G401.6 (cell line): Measurements from ENCODE around the gene SAMD10.
"Not testable (repeated sequence)": the region's sequence is repeated elsewhere in the genome, so short reads cannot be mapped to it uniquely, and the experiment has no call there.

Source experiments
- FAIRE-seq: peaks from 2 replicates; lab custom pipeline; 2012; peaks lifted over from hg19 to GRCh38; lab: Jason Lieb, UNC

Gene SAMD10

DNA sequence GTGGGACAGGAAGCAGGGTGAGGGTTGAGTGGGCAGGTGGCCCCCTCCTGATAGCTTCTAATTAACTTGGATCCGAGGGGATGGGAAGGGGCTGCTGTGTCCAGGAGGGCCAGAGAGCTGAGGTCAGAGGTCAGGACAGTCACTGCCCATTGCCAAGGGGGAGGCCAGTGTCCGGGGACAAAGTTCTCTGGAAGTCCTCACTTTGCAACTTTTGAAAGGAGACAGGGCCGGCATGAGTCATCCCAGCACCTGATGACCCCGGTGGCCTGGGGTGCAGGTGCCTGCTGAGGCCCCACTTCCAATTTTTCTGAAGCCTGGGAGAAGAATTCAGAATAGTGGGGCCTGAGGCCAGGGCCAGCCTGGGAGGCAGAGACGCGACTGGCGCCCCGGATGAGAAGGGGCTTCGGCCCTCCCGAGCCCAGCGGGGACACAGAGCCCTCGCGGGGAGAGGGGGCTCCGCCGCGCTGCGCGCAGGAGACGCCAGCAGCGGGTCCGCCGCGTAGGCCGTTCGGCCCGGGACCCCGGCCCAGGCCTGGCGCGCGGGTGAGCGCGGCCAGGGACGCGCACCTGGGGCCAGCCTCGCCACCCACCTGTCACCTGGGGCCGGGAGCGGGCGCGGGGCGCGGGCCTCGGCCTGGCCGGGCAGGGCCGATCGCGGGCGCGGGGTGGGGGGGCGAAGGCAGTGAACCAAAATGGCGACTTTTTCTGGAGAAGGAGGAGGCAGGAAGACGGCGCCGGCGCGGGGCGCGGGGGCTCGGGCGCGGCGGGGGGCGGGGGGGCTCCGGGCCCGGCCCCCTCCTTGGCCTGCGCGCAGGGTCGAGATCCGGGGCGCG is 10.3 kb downstream of the SAMD10 start:
- FAIRE-seq = no peak

DNA sequence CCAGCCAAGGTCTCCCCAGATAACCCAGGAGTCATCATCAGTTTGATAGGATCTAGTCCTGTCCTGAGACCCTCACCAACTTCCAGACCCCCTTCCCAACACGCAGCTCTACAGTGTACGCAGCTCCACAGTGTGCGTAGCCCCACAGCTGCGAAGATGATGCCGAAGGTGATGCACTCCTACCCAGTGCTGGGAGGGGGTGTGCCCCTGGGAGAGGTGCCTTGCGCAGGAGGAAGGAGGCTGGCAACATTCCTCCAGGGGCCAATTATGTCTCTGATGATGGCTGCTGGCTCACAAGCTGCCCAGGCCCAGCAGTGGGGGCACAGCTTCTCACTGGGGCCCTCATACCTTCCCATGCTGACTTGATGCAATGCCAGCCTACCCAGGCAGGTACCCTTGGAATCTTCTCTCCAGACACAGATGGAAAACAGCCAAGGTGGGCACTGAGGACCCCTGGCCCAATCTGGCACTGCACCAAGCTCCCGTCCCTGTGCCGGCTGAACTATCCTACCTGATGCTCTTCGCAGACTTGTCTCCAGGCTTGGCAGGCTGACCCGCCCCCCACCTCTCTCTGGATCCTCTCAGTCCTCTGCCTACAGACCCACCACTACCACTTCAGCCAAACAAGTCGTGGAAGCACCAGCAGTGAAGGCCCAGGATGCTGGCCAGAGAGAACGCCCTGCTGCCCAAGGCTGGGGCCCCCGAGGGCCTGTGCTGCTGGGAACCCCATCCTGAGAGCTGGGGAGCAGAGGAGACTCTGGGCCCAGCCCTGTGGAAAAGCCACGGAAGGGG is 11.1 kb downstream of the SAMD10 start:
- no peak for FAIRE-seq

DNA sequence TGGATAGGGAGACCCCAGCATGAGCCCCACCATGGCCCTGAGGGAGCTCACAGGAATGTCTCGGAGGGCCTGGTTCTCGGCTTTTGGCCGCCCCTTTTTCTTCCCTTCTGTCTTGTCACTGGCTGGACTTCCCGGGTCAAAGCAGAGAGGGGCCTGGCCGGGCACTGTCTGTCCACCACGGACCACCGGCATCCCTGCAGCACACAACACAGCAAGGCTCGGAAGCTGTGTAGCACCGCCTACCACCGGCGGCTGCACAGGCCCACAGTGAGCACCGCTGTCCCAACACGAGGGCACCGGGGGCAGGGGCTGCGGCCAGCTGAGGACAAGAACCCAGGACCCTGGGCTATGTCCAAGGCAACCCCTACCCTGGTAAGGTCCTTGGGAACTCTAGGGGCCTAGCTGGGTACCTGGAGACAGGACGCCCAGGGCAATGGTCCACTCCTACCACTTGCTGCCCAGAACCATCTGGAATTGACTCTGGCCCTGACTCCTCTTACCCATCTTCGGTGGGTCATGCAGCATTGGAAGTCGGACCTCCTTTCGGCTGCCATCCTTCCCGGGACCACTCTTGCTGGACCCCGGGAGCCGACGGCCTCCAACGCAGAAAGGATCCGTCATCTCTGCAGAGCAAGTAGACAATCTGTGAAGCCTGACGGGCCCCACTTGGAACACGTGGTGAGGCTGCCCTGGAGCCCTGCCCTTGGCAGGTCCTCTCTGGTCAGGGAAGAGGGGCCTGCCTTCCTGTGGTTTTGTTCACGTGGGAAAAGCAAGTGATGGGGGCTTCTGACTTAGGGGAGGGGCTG is 11.9 kb downstream of the SAMD10 start:
- no peak for FAIRE-seq

DNA sequence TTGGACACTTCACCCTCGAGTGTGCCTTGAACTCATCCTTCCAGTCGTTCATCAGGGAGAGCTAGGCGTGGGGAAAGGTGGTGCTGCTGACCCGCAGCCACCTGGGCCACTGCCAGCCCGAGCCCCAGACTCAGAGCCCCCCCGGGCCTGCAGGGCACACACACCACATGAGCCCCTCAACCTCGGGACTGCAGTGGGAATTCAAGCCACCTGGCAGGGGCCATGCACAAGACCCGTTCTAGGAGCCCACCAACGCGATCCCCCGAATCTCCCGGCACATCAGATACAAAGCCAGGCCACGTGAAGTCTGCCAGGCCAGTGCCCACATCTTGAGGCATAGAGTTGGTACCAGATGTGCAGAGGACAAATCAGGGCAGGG is 12.5 kb downstream of the SAMD10 start:
- FAIRE-seq = no peak

DNA sequence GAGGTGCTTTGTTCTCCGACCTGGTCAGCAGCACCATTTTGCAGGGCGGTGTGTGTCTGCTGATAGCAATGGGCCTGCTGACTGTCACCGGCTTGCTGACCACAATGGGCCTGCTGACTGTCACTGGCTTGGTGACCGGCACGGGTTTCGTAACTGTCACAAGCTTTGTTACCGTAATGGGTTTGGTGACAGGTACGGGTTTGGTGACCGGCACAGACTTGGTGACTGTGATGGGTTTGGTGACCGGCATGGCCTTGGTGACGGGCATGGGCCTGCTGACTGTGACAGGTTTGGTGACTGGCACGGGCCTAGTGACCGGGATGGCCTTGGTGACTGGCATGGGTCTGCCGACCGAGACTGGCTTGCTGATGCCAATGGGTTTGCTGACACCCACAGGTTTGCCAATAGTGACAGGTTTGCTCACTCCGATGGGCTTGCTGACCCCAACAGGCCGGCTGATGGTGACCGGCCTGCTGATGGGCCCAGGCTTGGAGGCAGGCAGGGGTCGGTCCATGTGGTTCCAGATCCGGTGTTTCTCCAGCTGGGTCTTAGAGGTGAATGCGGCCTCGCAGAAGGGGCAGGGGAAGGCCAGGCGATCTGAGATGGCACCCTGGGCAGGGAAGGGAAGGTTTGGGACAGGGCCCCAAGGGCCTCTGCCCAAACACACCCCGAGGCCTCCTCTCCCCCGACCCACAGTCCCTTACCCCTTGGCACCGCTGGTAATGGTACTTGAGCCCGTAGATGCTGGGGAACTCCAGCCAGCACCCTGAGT is 13.1 kb downstream of the SAMD10 start:
- no peak for FAIRE-seq

DNA sequence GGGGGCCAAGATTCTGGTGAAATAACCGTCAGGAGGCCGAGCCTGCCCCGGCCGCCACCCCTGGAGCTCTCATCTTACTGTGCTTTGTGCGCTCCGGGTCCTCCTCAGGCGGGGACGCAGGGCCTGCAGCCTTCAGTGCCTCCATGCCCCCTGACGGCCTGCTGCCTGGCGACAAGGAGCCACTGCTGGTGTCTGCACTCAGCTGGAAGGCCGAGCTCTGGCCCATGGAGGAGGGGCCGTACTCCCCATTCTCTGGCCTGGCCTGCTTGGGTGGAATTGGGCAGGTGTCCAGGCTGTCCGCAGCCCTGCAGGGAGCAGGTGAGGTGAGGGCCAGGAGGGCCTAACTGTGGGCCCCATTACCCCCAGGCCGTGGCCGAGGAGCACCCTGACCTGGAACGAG is 15.0 kb downstream of the SAMD10 start:
- no peak for FAIRE-seq

DNA sequence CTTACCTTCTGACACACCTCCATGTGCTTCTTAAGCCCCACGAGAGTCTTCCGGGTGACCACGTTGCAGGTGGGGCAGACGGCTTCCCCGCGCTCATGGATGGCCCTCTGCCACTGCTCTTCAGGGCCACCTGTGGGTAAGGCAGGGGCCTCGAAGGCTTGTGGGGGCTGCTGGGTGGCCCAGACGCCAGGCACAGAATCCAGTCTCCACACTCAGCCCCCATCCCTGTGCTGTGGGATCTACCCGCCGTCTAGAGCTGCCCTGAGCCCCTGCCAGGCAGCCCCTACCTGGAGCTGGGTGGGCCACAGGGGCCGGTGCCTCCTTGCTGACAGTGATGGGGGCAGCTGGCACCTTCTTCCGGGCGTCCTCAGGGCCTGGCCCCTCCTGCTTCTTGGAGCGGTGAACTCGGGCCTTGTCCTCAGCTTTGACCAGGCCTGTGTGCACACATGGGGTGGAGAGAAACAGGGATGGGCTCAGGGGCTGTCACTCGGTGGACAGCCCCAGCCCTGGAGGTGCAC is 15.6 kb downstream of the SAMD10 start:
- no peak for FAIRE-seq

DNA sequence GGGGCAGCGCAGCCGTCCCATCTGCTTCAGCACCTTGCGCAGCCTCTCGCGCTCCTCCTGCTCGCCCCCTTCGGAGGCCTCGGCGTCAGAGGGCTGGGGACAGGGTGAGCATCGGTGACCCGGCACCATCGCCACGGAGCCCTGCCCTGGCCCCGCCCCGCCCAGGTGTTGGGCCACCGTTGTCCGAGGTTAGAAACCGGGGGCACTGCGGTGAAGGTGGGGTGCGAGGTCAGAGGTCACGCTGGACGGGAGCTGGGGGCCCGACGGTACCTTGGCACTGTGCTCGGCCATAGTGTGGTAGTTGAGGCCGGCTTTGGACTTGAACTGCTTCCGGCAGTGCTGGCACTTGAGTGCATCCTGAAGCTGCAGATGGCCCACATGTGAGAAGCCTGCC is 16.1 kb downstream of the SAMD10 start:
- no peak for FAIRE-seq

DNA sequence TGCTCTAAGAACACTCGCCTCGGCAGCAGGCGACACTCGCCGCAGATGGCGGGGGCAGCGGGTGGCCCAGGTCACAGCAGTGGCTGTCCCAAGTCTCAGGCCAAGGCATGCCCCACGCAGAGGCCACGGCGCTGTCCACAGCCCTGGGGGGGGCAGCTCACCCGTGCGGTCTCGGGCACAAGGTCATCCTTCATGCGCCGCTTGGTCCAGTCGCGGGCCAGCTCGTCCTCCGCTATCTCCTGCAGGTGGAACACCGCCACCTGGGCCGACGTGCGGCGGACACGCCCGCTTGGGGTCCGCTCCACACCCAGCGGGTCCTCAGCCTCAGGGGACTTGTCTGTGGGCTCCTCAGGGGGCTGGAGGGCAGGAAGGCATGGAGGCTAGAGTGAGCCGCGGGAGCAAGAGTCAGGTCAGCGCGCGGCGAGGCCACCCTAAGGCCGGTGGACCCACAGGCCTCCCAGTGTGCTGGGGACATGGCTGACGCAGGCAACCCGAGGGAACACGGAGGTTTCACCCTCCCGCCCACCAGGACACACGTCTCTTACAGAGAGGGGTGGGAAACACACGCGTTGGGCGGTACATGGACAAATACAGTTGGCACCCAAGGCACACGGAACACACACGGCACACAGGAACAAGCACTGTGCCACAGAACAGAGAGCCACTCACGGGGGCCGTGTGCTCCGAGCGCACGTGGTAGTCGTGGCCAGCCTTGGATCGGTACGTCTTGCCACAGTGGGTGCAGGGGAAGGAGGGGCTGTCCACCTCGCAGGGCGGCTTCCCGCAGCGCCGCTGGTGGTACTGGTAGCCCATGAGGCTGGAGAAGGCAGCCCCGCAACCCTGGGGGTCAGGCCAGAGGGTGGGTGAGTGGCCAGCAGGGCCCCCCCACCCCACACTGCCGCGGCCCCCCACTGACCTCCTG is 16.8 kb downstream of the SAMD10 start:
- FAIRE-seq = no peak

DNA sequence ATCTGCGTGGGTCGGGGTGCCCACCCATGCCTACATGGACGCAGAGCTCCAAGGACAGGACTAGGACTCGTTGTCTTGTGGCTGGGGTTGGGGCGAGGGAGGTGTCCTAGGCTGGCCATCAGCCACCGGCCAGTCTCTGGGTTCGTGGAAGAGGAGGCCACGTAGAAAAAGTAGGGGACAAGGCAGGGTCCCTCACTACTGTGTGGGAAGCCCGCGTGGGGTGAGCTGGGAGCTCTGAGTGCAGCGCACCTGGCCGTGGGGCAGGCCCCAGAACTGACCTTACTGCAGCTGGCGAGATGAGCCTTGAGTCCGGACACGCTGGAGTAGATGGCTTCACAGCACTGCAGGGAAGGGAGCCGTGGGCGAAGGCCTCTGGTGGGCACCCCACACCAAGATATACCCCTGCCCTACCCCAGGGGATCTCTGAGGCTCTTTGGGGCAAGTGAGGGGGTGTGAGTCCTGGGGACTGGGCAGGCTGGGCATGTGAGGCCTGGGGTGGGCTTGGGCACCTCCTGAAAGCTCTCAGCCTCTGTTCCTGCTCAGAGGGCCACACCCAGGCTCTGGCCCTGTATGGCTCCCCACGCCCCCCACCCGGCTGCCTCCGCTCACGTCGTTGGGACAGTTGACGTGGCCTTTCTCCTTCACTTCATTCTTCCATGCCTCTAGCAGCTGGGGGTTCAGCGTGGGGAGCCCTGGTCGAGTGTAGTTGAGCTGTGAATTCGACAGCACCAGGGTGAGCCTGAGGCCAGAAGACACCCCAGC is 17.6 kb downstream of the SAMD10 start:
- FAIRE-seq = no peak

DNA sequence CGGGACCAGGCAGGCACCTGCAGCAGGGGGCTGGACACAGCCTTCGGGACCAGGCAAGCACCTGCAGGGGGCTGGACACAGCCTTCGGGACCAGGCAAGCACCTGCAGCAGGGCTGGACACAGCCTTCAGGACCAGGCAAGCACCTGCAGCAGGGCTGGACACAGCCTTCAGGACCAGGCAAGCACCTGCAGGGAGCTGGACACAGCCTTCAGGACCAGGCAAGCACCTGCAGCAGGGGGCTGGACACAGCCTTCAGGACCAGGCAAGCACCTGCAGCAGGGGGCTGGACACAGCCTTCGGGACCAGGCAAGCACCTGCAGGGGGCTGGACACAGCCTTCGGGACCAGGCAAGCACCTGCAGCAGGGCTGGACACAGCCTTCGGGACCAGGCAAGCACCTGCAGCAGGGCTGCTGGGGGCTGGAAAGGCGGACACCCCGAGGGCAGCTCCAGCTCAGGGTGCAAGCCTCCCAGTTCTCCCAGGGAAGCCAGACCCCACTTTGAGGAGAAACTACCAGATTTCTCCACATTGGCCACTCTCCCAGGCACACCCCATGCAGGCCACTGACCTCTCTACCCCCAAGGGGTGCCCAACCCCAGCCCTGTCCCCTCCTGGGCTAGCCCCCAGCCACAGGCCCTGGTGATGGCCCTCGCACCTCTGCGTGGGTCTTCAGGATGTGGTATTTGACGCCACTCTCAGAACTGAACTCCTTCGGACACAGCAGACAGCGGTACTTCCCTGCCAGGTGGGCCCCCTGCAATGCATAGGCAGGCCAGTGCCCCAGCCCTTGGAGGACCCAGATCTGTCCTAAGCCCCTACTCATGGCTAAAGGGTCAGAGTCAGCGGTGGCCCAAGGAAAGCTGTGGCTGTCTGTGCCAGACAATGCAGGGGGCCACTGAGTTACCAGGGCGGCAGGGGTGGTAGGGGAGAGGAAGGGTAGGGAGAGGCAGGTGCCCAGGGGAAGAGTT is 18.5 kb downstream of the SAMD10 start:
- FAIRE-seq = not testable (repeated sequence)

DNA sequence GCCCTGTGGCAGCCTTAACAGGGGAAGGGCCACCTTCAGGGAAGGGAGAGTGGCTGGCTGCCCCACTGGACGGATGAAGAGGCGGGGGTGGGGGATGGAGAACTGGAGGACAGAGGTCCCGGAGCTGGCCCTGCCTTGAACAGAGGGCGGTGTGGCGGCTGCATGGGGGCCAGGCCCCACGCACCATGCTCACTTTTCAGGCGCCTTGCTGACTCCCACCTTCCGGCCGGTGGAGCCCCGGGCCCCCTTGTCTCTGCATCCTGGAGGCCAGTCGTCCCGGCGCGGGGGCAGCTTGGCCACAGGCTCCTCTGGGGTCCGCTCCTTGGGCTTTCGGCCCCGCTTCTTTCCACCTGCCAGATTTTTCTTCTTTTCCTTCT is 19.8 kb downstream of the SAMD10 start:
- no peak for FAIRE-seq

DNA sequence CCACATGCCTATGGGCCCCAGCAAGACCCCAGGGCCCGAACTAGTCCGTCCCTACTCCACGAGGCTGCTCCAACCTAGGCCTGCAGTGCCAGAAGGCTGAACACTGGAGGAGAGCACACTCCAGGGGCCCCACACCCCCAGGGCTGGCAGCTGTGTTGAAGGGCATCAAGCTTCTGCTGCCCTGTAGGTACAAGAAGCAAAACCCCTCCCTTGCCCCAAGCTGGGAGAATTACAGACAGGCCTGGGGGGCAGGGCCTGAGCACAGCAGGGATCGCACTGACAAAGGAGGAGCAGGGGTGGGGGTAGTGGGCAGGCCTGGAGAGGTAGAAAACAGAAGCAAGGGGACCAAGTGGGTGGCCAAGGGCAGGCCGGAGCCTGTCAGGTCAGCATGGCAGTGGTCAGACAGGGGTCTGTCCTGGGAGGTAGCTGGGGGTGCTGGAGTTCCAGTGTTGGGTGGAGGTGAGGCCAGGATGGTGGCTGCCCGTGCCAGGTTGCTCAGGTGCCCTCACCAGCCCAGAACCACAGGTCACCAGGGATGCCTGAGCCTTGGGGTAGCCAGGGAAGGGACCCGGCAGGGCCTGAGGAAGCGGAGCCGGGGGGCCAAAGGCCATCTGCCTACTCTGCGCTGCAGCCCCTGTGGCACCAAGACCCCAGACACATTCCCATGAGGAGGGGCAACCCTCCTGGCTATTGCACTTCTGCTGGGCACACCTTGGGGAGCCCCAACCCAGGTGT is 20.3 kb downstream of the SAMD10 start:
- FAIRE-seq = no peak

DNA sequence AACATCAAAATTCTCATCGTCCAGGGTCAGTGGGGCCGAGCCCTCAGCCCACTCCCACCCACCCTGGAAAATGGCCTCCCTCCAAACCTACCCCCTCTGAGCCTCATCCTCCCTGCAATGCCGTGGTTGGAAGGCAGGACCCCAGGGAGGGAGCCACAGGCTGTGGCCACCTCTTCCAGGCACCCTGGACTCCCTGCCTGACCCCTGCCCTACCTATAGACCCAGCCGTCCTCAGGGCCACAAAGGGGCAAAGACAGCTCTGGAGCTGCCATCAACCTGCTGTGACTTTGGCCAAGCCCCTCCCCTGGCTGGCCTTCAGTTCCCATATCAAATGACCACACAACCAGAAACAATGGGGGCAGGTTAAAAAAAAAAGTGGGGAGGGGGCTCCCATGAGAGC is 21.0 kb downstream of the SAMD10 start:
- FAIRE-seq = no peak

DNA sequence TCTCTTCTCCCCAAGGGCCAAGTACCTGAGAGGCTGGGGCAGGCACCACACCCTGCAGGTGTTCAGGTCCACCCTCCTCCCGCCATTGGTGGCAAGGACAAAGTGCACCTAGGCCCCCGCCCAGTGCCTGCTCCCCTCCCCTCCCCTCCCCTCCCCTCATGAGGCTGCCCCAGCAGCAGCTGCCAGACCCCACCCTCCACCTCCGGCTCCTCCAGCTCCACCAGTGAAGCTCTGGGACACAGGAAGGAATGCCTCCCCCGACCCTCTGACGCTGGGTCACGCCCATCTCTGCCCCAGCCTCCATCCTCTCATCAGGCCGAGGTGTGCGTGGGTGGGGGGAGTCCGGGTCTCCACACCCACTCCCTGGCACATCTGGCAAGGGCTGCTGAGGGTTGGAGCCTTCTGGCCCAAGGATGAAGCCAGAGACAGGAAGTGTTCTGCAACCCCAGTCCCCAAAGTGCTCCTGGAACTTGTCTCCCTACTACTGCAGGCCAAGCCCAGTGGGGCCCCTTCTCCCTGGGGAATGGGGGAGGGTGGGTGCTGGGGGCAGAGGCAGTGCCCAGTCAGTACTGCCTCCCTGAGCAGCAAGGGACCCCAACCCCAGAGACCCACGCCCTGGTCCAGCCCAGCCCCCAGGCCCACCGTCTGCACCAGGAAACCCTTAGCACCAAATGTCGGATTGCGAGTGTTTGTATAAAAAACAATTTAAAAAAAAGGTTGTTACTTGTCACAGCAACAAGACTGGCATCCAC is 21.6 kb downstream of the SAMD10 start:
- FAIRE-seq = no peak

DNA sequence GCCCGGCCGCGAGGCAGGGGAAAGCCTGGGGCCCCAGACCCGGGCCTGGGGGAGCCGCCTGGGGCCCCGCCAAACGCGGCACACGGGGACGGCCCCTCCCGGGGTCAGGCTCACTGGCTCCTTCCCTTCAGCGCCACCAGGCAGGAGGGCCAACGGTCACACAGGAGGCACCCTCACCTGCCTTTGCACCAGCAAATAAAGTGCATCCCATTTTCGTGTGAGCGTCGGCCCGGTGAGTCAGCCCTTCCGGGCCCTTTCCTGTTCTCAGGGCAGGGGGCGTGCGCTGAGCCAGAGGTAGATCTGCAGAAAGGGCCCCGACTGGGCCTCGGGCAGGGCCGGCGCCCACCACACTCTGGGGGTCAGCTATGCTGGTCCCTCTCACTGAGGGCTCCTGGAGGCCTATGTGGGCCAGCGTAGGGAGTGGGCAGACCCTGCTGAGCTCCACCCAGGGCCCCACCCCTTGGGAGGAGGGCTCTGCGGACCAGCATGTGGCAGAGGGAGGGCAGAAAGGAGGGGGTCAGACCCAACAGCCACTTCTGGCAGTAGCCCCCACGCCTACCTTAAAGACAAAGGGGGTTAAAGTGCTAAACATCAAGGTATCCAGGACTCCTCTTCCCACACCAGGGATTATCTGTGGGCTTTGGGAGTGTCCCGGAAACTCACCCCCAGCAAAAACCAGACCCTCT is 22.3 kb downstream of the SAMD10 start:
- FAIRE-seq = no peak

DNA sequence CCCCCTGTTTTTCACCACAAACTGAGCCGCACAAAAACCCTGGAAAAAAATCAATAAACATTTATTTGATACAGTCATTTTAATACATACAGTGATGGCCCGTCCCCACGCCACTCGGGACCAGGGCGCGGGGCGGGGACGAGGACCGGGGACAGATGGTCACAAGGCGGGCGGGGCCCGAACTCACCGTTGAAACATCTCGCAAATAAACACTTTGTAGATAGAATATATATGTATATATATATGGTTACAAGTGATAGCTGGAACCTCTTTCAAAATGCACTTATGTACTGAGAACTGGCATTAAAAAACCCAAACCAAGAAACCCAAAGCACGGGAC is 22.8 kb downstream of the SAMD10 start:
- no peak for FAIRE-seq
